GM18867 (cell line): ENCODE data around the gene OR2AG1.

ENCODE experiments used
- ATAC-seq: cut with Tn5 transposase; IDR thresholded peaks from one replicate; pipeline ENCODE4 v1.9.1; 2021; ENCODE audit warnings: mild to moderate bottlenecking, moderate library complexity; ENCODE audit not compliant: unreplicated experiment

OR2AG1 gene, protein sequence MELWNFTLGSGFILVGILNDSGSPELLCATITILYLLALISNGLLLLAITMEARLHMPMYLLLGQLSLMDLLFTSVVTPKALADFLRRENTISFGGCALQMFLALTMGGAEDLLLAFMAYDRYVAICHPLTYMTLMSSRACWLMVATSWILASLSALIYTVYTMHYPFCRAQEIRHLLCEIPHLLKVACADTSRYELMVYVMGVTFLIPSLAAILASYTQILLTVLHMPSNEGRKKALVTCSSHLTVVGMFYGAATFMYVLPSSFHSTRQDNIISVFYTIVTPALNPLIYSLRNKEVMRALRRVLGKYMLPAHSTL

DNA sequence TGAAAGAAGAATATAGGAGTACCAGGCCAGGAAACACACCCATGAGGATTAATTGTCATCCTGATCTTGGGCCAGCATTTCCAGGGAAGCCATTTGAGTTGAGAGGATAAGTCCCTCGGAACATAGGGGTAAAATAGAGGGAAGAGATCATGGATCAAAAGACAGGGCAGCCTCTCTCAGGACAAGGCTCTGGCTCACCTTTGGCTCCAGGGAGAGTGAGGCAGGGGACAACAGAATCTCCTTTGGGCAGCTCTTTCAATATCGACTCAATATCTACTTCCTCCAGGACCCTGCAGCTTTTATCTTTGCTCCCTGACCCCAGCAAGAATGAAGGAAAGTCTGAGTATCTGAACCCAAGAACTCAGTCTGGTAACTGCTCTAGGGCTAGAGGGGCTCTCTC, at the start of gene OR2AG1:
Gene OR2AG1, plus strand, starts transcription at position 301 of the 400 bp plus-strand sequence. CDS start 2,018 bp downstream, outside the sequence.
- no peak for ATAC-seq

DNA sequence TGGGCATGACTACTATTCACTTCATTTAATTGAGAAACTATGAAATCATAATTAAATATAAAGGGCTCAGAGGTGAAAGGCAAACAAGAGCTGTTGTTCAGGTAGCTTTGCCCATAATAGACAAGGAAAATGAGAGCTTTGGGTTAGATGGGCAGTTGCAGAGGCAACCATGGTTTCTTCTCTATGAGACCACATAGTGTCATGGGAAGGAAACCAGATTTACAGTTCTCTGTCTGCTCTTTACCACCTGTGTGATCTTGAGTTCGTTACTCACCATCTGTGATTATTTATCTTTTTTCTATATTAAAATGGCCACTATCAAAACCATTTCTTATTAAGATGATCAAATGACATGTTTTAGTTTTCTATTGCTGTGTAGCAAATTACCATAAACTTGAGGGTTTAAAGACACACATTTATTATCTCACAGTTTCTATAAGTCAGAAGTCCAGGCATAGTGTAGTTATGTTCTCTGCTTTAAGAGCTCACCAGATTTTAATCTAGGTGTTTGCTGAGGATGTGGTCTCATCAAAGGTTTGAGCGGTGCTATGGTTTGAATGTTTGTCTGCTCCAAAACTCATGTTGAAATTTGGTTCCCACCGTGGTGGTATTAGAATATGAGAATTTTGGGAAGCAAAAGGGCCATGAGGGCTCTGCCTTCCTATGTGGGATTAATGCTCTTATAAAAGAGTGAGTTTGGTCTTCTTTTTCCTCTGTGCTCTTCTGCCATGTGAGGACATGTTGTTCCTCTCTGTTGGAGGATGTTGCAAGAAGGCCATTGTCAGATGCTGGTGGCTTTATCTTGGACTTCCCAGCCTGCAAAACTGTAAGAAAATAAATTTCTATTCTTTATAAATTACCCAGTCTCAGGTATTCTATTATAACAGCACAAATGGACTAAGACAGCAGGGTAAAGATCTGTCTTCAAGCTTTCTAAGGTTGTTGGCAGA, 49.2 kb upstream of the OR2AG1 start:
- no peak for ATAC-seq

DNA sequence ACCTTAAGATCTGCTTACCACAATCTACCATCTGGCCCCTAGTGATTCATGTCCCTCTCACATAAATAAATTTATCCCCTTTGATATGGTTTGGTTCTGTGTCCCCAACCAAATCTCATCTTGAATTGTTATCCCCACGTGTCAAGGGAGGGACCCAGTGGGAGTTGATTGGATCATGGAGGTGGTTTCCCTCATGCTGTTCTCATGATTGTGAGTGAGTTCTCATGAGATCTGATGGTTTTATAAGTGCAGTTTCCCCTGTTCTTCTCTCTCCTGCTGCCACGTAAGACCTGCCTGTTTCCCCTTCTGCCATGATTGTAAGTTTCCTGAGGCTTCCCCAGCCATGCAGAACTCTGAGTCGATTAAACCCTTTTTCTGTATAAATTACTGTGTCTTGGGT, 48.2 kb upstream of the OR2AG1 start:
- no peak for ATAC-seq

DNA sequence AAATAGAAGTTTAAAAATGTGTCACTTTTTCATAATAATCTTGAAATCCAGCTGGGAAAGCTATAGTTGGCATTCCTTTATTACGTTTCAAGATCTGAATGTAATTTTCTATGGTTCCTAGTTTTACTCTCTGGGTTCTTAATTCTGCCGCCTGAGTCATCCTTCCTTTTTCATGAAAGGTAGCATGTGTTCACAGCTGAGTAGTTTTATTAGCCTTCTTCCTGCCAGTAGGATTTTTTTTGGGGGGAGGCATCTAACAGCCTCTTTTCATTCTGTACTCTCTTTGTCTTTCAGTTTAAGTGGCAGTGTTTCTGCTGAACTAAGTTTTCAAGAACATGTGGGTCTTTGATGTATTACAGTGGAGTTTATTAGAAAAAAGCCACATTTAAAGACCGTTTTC, 47.5 kb upstream of the OR2AG1 start:
- no peak for ATAC-seq

DNA sequence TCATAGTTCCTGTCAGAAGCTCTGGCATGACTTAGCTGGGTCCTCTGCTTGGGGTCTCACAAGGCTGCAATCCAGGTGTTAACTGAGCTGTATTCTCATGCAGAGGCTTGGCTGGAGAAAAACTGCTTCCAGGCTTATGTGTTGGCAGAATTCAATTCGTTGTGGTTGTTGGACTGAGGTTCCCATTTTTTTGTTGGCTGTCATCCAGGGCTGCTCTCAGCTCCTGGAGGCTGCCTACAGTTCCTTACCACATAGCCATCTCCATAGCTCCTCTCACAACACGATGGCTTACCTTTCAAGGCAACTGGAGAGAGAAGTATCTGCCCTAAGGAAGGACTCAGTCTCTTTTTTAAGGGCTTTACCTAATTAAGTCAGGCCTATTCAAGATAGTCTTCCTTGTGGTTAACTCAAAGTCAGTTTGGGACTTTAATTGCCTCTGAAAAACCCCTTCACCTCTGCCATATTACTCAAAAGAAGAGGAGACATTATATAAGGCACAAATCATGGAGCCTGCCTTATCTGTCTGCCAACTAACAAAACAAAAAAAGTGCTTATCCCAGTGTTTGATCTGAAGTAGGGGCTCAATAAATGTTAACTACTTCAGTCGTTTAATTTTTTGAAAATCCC, 46.2 kb upstream of the OR2AG1 start:
- ATAC-seq: no peak

DNA sequence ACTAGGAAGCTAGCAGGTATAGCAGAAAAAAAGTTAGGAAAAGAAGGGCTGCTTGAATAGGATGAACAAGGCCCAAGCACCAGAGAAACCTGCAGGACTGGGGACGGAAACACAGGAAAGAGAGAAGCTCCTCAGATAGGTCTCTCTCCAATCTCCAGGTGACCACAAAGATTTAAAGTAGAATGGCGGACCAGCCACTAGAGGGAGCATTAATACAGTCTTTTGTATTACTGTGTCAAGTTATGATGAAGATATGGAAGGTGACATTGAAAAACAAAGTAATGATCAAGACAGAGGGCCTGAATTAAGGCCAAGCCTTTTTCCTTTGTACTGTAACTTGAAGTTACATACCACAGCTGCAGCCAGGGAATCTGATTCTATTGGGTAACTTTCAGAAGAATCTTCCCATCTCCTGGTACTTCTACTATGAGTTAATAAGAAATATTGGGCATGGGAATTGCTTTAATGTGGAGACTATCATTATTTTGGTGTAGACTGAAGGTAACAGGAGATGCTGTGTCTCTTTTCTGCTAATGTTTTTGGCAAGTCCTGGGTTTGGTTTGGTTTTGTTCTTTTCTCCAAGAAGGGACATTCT, 44.9 kb upstream of the OR2AG1 start:
- peak; percentile 88 for ATAC-seq

DNA sequence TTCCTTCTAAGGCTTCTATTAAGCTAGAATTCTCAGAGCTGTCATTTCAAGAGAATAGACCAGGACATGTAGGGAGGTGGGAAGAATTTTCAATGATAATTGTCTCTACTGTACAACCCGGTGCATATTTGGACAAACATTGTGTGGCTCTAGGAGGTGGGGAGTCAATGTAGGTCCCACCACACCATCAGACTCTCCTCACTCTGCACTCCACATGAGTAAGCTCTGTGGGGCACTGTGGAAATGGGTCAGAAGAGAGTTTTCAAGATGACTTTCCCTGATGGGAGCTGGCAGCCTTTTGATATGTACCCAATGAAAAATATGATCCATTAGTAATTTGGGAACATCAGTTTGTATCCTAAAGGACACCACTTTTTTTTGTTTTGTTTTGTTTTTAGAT, 44.2 kb upstream of the OR2AG1 start:
- ATAC-seq: no peak

DNA sequence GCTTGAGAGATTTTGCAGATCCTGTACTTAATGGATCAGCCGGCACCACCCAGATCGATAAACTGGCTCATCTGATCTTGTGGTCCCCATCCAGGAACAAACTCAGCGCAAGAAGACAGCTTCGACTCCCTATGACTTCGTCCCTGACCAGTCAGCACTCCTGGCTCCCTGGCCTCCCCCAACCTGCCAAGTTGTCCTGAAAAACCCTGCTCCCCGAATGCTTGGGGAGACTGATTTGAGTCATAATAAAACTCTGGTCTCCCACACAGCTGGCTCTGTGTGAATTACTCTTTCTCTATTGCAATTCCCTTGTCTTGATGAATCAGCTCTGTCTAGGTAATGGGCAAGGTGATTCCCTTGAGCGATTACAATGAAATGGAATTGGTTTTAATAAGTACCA, 40.6 kb upstream of the OR2AG1 start:
- ATAC-seq: no peak

DNA sequence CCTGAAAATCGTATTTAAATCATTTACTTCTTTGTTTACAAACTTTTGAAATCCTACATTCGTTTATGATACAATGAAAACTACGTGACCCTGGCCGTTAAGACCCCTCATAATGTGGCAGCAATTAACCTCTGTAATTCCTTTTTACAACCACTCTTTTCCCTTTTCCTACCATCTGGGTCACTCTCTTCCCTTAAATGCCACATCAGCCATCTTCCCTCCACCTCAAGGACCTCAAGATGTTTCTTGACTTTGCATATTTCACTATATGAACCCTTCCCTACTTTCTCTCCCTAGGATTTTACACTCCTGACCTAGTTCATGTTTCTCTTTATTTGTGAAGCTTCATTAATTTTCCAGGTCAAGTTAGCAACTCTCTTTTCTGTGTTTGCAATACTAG, 37.8 kb upstream of the OR2AG1 start:
- no peak for ATAC-seq

DNA sequence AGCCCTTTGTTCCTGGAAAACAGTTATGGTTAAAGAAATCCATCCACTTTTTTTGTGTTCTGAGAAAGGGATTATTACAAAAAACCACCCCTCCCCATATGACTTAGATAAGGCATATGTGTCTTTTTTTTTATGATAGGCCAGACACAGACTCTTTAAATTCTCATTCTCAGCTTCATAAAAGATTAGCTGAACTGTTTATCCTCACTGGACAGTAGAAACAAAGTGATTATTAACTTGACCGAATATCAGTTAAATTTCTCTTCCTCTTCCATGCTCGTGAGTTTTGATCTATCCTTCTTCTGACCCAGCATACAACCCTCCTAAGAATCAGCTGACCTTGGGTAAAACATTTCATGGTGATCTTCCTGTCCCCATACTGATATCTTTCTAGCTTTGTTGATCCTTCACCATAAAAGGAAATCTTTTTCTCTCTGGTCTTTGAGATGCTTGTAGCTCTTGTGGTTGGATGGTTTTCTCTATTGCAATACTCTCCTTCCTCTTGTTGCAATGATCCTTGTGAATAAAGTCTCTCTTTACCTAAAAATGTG, 37.3 kb upstream of the OR2AG1 start:
- peak; percentile 62 for ATAC-seq

DNA sequence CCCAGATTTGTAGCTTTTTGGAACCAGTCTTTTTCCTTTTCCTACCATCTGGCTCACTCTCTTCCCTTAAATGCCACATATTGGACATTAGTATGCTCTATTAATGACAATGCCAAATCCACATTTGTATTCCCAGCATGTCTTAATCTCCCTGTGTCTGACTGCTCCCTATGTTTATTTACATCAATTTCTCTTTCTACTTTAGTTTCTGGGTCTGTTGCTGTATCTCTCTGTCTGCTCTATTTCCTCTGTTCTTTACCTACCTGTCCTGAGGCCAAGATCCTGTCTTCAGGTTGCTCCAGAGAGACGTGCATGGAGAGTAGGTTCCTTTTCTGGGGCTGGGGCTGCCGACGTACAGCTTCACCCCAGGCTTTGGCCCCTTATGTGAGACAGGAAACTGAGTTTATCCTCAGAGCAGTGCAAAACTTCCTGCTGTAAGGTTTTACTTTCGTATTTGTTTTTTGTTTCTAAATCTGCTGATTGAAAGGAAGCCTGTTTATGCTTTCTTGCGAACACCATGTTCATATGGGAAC, 36.7 kb upstream of the OR2AG1 start:
- ATAC-seq: peak; percentile 80

DNA sequence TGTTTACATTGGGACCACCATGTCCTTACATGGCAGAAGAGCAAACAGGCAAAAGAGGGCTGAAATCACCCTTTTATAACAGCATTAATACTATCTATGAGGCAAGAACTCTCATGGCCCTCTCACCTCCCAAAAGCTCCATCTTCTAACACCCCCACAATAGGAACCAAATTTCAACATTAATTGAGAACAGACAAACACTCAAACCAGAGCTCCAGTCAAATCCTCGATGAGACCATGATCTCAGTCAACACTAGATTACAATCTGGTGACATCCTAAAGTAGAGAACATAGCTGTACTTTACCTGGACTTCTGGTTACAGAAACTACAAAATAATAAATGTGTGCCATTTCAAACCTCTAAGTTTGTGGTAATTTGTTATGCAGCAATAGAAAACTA, 36.2 kb upstream of the OR2AG1 start:
- ATAC-seq: peak; percentile 24

DNA sequence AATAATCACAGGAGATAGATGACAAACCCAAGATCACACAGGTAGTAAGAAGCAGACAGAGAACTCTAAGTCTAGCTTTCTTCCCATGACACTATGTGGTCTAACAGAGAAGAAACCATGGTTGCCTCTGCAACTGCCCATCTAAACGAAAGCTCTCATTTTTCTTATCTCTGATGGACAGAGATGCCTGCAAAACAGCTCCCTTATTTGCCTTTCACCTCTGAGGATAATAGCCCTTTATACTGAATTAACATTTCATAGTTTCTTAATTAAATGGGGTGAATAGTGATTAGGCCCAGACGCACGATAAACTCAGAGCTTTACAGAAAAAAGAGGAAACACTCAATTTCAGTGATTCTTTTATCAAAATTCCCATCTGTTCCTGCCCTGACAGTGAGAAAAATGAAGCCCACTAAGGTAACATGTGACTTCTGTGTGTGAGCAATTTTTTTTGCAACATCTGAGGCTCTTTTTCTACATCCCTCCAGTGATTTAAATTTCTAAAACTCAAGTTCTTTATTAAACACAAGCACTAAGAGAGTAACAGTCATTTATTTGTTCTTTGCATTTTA, 35.6 kb upstream of the OR2AG1 start:
- no peak for ATAC-seq

DNA sequence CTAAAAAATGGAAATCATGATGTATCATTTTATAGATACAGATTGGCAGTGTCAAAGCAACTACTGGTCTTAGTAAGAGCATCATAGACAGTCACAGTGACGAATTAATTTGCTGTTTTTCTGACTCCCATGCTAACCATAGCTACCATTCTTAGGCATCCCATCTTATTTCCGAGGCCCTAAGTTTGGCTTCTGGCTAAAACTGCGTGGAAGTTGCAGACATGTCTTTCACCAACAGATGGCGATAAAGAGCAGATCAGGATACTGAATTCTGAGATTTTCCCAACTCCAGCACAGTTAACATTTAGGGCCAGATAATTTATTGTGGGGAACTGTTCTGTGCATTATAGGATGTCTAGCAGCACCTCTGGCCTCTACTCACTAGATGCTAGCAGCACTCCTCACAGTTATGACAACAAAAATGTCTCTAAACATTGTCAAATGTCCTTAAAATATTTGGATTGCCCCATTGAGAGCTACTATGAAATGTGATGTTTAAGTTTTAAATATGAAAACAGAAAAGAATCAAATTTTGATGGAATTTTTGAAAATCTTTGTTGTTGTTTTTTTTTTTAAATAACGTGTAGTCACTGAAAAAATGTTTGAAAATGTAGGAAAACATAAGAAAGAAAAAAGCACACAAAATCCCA, 27.4 kb upstream of the OR2AG1 start:
- no peak for ATAC-seq

DNA sequence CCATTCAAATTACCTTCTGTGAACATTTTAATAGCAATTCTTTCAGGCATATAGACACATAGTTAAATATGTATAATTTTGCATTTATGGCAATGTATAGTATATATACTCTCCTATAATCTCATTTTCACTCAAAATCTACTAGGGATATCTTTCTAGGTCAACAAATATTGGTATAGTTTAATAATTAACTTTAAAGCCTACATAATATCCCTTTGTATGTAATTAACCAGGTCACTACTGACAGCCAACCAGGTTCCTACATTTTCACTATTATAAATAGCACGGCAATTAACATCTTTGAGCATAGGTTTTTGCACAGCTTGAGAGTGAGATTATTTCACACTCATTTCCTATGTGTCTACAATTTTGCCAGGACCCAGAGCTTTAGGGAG, 26.9 kb upstream of the OR2AG1 start:
- ATAC-seq: no peak

DNA sequence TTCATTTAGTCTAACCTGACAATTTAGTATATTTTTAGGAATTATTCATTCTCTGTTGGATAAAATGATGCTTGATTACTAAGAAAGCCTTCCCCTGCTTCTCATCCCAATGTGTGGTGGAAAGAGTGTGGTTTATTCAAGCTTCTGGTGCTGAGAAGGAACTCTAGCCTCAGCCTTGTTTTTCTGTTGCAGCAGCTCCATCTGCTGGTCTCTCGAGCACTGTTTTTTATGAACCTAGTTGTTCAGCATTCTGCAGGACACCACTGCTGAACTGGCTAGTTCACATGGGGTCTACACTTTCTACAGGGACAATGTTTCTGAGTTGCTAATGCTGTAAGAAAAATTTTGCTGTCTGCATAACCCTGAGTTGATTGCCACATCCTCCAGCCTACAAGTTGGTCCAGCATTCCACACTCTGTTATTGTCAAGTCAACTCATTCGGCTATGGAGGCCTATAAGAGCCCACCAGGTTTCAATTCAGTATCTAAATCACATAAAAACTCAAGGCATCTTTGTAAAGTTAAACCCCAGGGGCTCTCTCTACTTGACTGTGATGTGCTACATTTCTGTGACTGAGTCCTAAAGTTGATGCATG, 25.4 kb upstream of the OR2AG1 start:
- peak; percentile 84 for ATAC-seq

DNA sequence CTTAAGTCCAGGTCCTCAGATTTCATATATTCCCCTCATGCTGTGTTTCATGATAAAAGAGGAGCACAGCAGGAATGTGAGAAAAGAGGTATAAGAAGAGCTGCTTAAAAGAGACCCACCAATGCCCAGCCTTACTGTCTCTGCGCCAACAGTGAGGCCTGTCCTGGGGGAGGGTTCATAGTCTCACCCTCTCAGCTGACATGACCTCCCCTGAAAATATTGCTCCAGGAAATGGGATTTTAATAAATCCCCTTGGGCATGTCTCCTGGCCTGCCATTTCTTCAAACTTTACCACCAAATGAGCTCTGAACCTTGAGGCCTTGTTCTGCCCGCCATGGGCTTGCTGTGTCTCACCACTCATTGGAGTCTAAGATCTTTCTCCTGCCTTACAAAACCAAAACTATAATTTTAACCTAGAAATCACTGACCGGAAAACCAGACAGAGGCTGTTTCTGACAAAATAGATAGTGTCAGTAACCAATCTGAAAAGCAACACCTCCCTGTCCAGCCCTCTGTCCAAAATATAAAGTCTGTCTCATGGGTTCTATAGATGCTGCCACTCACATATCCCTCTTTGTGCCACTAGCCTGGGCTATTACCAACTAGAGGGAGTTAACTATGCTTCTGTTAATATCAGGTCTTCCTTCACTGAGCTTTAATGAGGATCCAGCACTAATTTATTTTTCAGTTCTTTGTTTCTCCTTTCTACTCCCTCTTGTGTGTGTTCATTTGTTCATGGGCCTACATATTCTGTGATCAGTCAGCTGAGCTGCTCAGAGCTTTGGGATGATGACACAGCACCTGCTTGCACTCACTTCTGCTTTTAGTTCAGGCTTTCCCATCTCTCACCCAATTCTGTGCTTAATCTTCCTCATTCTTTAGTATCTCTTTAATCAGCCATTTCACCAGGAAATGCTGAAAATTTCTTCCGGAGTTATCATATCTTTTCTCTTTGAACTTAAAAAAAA, 10.6 kb upstream of the OR2AG1 start, which contains the start of gene OR2AG2:
Gene OR2AG2, minus strand, starts transcription at position 51 of the 968 bp plus-strand sequence. CDS start 3,019 bp downstream, outside the sequence.
- ATAC-seq: peak; percentile 87

DNA sequence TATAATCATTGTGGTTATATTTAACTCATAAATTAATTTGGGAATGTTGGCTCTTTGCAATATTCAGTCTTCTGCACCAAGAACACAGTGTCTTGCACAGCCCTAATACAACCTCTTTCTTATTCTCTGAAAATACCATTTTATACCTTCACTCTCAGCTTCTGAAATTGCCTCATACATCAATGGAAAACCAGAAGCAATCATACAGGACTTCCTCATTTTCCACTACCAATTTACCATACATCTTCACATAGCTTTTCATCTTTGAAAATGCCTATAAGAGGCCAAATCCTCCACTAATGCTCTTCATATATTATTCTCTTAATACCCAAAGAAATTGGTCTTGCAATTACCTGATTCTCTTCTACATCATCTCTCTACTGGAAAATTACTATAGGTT, 4.3 kb upstream of the OR2AG1 start:
- no peak for ATAC-seq
